Nephron progenitor cell (in vitro differentiated cells): ENCODE results near the gene AQP12B.
"Not testable (repeated sequence)": the region's sequence is repeated elsewhere in the genome, so short reads cannot be mapped to it uniquely, and the experiment has no call there.

ENCODE experiments used
- DNase-seq: peaks from one replicate; pipeline ENCODE4 v3.0.0; 2021
- H3K27ac Mint-ChIP-seq: 2 replicates; pipeline ENCODE4 v1.8.0; 2021; ENCODE audit warnings: mild to moderate bottlenecking, moderate library complexity, mixed read lengths
- H3K27me3 Mint-ChIP-seq: 2 replicates; pipeline ENCODE4 v1.8.0; 2021; ENCODE audit warnings: mild to moderate bottlenecking, low read depth, mixed read lengths; ENCODE audit not compliant: poor library complexity
- H3K36me3 Mint-ChIP-seq: 2 replicates; pipeline ENCODE4 v1.8.0; 2021; ENCODE audit warnings: low read depth, mixed read lengths
- H3K4me1 Mint-ChIP-seq: 2 replicates; pipeline ENCODE4 v1.8.0; 2021; ENCODE audit warnings: mixed read lengths
- H3K4me3 Mint-ChIP-seq: 2 replicates; pipeline ENCODE4 v1.8.0; 2021; ENCODE audit warnings: mild to moderate bottlenecking, moderate library complexity, mixed read lengths
- H3K9me3 Mint-ChIP-seq: 2 replicates; pipeline ENCODE4 v1.8.0; 2021; ENCODE audit warnings: mild to moderate bottlenecking, moderate library complexity, mixed read lengths
- CTCF ChIP-seq: fragments of 200-600 bp; sonication (generic); IDR thresholded peaks from 2 replicates; pipeline ENCODE4 v1.5.0; 2021; ENCODE audit warnings: antibody characterized with exemption

The AQP12B gene

GRCh38 chr2:240675345-240675744 is 7.3 kb downstream of the AQP12B start:
- H3K4me1 Mint-ChIP-seq, H3K9me3 Mint-ChIP-seq, DNase-seq, H3K4me3 Mint-ChIP-seq, H3K27ac Mint-ChIP-seq, H3K36me3 Mint-ChIP-seq: not testable (repeated sequence)
- peaks cover 22% of the 10 kb centered on the region for H3K27me3 Mint-ChIP-seq

- not testable (repeated sequence) for H3K27ac Mint-ChIP-seq, DNase-seq
- peak overlapping the region; percentile 45 for H3K4me3 Mint-ChIP-seq
These were observed 8.1 kb downstream of the AQP12B start for GRCh38 chr2:240674461-240675184.

GRCh38 chr2:240672701-240673190 is 9.9 kb downstream of the AQP12B start:
- no peak for DNase-seq

More at GRCh38 chr2:240674461-240675184, 8.1 kb downstream of the AQP12B start:
- H3K36me3 Mint-ChIP-seq, H3K4me1 Mint-ChIP-seq, H3K9me3 Mint-ChIP-seq: not testable (repeated sequence)
- H3K27me3 Mint-ChIP-seq, result peaks cover 28% of the 10 kb centered on the region

GRCh38 chr2:240672076-240672700 is 10.5 kb downstream of the AQP12B start:
- TF ChIP-seq CTCF, result no peak
- Mint-ChIP-seq H3K9me3 (no peaks in the 10 kb centered on the region), H3K36me3 (no peaks in the 10 kb centered on the region), H3K4me1 (peaks cover 7% of the 10 kb centered on the region), H3K27me3 (peaks cover 43% of the 10 kb centered on the region), H3K4me3 (no peak overlapping the region), H3K27ac (no peak overlapping the region)
- DNase-seq, result no peak

More at GRCh38 chr2:240672701-240673190, 9.9 kb downstream of the AQP12B start:
- peaks cover 38% of the 10 kb centered on the region for H3K27me3 Mint-ChIP-seq
- no peak overlapping the region for H3K4me3 Mint-ChIP-seq
- H3K36me3 Mint-ChIP-seq, result no peaks in the 10 kb centered on the region
- H3K4me1 Mint-ChIP-seq, result peaks cover 7% of the 10 kb centered on the region
- no peaks in the 10 kb centered on the region for H3K9me3 Mint-ChIP-seq
- H3K27ac Mint-ChIP-seq, result no peak overlapping the region
- no peak for TF ChIP-seq CTCF

GRCh38 chr2:240670950-240671349 is 11.7 kb downstream of the AQP12B start:
- Mint-ChIP-seq H3K36me3 (no peaks in the 10 kb centered on the region), H3K4me3 (no peak overlapping the region), H3K27me3 (peaks cover 54% of the 10 kb centered on the region), H3K4me1 (peaks cover 7% of the 10 kb centered on the region), H3K9me3 (peaks cover 4% of the 10 kb centered on the region), H3K27ac (no peak overlapping the region)
- no peak for TF ChIP-seq CTCF
- DNase-seq, result no peak

- H3K36me3 Mint-ChIP-seq, result no peaks in the 10 kb centered on the region
- no peak for DNase-seq
- no peak overlapping the region for H3K27ac Mint-ChIP-seq
- no peak overlapping the region for H3K4me3 Mint-ChIP-seq
- H3K27me3 Mint-ChIP-seq, result peaks cover 58% of the 10 kb centered on the region
- peaks cover 7% of the 10 kb centered on the region for H3K4me1 Mint-ChIP-seq
- peaks cover 6% of the 10 kb centered on the region for H3K9me3 Mint-ChIP-seq
- no peak for TF ChIP-seq CTCF
These were observed 12.3 kb downstream of the AQP12B start for GRCh38 chr2:240670402-240670801.
